Measurements from ENCODE around the gene TXN2.

GRCh38 chr22:36478966-36479365, 2.5 kb downstream of the TXN2 start:
- TF ChIP-seq CTCF (conservative IDR thresholded peaks at IDR 0.05 in 1 of 2, IDR thresholded peaks at IDR 0.05 in 1 of 2; ENCODE audit: low read depth in 1 of 2, low read length in 2 of 2): no peak
- TF ChIP-seq EZH2 (IDR thresholded peaks at IDR 0.05; ENCODE audit: low read length, missing control alignments): no peak

All from fibroblast of lung (primary cell).